Hepatocyte (in vitro differentiated cells): Measurements from ENCODE around the gene FKTN. TPM values are rescaled to one million over a fixed set of nuclear protein-coding genes. Genes with fewer than 3 reads are reported as not detected.

Source experiments
- DNase-seq: peaks from one replicate; pipeline ENCODE4 v3.0.0-alpha.2; 2016; ENCODE audit warnings: low spot score
- H2AFZ ChIP-seq: fragments of 200-600 bp; sonication (generic); 2 replicates; pipeline ENCODE4 v1.6.0; 2016; ENCODE audit warnings: antibody characterized with exemption, mild to moderate bottlenecking
- H3K27ac ChIP-seq: fragments of 200-600 bp; sonication (generic); 2 replicates; pipeline ENCODE4 v1.5.1; 2016; ENCODE audit warnings: mild to moderate bottlenecking
- H3K27me3 ChIP-seq: fragments of 200-600 bp; sonication (generic); 2 replicates; pipeline ENCODE4 v1.6.1; 2016
- H3K36me3 ChIP-seq: fragments of 200-600 bp; sonication (generic); replicated peaks from 2 replicates; pipeline ENCODE4 v1.5.1; 2016; ENCODE audit warnings: low read depth; ENCODE audit not compliant: insufficient read depth
- H3K4me1 ChIP-seq: fragments of 200-600 bp; sonication (generic); 2 replicates; pipeline ENCODE4 v1.5.1; 2016; ENCODE audit warnings: mild to moderate bottlenecking, moderate library complexity; ENCODE audit not compliant: insufficient read depth
- H3K4me2 ChIP-seq: fragments of 200-600 bp; sonication (generic); 2 replicates; pipeline ENCODE4 v1.6.0; 2016
- H3K4me3 ChIP-seq: fragments of 200-600 bp; sonication (generic); 2 replicates; pipeline ENCODE4 v1.5.1; 2016; ENCODE audit warnings: mild to moderate bottlenecking
- H3K79me2 ChIP-seq: fragments of 200-600 bp; sonication (generic); 2 replicates; pipeline ENCODE4 v1.6.0; 2017; ENCODE audit warnings: mild to moderate bottlenecking
- H3K9me2 ChIP-seq: fragments of 200-600 bp; sonication (generic); replicated peaks from 2 replicates; pipeline ENCODE4 v1.6.0; 2017; ENCODE audit warnings: mild to moderate bottlenecking; ENCODE audit not compliant: insufficient read depth
- H3K9me3 ChIP-seq: fragments of 200-600 bp; sonication (generic); 2 replicates; pipeline ENCODE4 v1.5.1; 2016; ENCODE audit warnings: low read depth, mild to moderate bottlenecking
- H4K20me1 ChIP-seq: fragments of 200-600 bp; sonication (generic); 2 replicates; pipeline ENCODE4 v1.6.0; 2016; ENCODE audit warnings: mild to moderate bottlenecking; ENCODE audit not compliant: insufficient read depth, poor library complexity, severe bottlenecking
- CTCF ChIP-seq: fragments of 200-600 bp; sonication (generic); IDR thresholded peaks from 2 replicates; pipeline ENCODE4 v1.5.1; 2016; ENCODE audit warnings: antibody characterized with exemption, mild to moderate bottlenecking; ENCODE audit not compliant: poor library complexity
- EZH2 ChIP-seq: fragments of 200-600 bp; sonication (generic); IDR thresholded peaks from 2 replicates; pipeline ENCODE4 v1.6.1; 2016; ENCODE audit warnings: antibody characterized with exemption, mild to moderate bottlenecking, borderline replicate concordance
- EZH2phosphoT487 ChIP-seq: fragments of 200-600 bp; sonication (generic); IDR thresholded peaks from one replicate; pipeline ENCODE4 v1.6.1; 2018; ENCODE audit warnings: antibody characterized with exemption, mild to moderate bottlenecking, low read depth, moderate library complexity; ENCODE audit not compliant: unreplicated experiment, severe bottlenecking
- WGBS: methylation state at CpG from one replicate; pipeline ENCODE4 v1.1.6; 2016; ENCODE audit warnings: low lambda C conversion rate; ENCODE audit errors: missing lambda C conversion rate; 5-methylcytosine and 5-hydroxymethylcytosine counted together
- polyA plus RNA-seq: library from polyadenylated mRNA; unstranded; fragments of >200 nt; fragmentation: Nextera tagmentation; extraction: Ambion mirVana; gene quantifications from 2 replicates; pipeline ENCODE4 v1.2.1, GENCODE V29; 2016
- total RNA-seq: library from RNA; depleted of rRNA; stranded (reverse); fragments of >200 nt; gene quantifications from 2 replicates; pipeline ENCODE4 v1.2.3, GENCODE V29; 2014

Gene FKTN
- 27.1 and 37.2 TPM in 2 replicates for total RNA-seq
- polyA plus RNA-seq, result 1.8 and 4.8 TPM in 2 replicates

DNA sequence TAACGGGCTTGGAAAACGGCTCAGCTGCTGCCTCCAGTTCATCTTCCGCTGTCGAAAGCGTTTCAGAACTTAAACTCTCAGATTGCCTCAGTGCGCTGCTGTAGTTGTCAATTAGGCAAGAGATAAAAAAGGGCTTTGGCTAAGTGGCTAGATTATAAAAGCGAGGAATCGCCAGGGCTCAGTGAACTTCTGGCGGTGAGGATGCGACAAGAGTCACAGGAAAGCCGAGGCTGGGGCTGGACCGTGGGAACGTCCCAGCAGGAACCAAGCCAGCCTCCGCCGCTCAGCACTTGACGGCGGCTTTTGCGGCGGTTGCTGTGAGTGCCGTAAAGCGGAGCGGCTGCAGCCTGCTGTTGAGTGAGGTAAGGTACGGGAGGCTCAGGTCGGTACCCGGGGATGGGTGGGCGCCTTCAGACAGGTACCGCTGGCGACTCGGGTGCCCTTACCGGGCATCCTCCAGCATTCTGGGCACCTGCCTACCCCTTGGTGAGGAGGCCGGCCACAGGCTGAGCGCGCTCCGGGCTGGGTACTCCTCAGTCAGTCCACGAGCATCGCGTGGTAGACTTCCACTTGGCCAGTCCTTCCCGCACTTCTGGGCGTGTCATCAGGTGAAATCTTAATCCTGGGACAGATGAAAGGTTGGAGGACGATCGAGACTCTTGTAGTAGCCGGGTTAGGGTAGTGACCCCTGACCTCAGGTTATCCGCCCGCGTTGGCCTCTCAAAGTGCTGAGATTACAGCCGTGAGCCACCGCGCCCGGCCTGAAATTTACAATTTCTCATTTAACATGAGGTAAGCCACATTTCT, at the start of gene FKTN:
TSS of gene FKTN (plus strand) at position 328 of the 807 bp plus-strand sequence. CDS start 16,902 bp downstream, outside the sequence.
- peaks cover 16% of the 10 kb centered on the region for H3K79me2 ChIP-seq
- DNase-seq, result peak; percentile 93
- H3K27me3 ChIP-seq, result no peaks in the 10 kb centered on the region
- WGBS, result 3% methylated on average over 49 of the region's 49 CpGs
- H3K9me3 ChIP-seq, result no peaks in the 10 kb centered on the region
- H3K9me2 ChIP-seq, result no peaks in the 10 kb centered on the region
- peak within 1 kb of the TSS; percentile 80 for H3K4me2 ChIP-seq
- no peak for TF ChIP-seq EZH2phosphoT487
- TF ChIP-seq EZH2, result no peak
- no peak for TF ChIP-seq CTCF
- no peaks in the 10 kb centered on the region for H3K36me3 ChIP-seq
- peak within 1 kb of the TSS; percentile 17 for H3K27ac ChIP-seq
- H3K4me3 ChIP-seq, result peak within 1 kb of the TSS; percentile 84
- peaks cover 7% of the 10 kb centered on the region for H3K4me1 ChIP-seq
- no peaks in the 10 kb centered on the region for H4K20me1 ChIP-seq
- H2AFZ ChIP-seq, result peak within 1 kb of the TSS; percentile 95

DNA sequence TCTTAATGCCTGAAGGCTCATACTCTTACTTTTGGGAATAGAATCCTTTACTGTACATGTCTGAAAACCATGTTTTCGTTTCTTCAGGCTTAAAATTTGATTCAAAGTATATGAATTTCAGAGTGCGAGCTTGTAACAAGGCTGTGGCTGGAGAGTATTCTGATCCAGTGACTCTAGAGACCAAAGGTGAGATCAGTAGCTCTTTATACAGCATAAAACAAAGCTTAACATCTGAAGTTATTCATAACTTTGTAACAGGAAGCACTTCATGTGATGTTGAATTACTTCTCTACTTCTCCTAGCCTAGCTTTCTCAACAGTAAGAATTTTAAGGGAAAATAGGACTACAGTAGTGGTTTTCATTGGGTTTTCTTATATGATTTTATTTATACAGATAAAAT, 49.4 kb upstream of the FKTN start:
- H3K27me3 ChIP-seq, result no peaks in the 10 kb centered on the region
- no peak for DNase-seq
- no peak for TF ChIP-seq EZH2phosphoT487
- no peak for TF ChIP-seq CTCF
- no peak for TF ChIP-seq EZH2
- no peaks in the 10 kb centered on the region for H3K4me1 ChIP-seq
- no peak overlapping the region for H3K4me3 ChIP-seq
- H3K79me2 ChIP-seq, result no peaks in the 10 kb centered on the region
- no peaks in the 10 kb centered on the region for H3K36me3 ChIP-seq
- H3K9me2 ChIP-seq, result no peaks in the 10 kb centered on the region
- no peak overlapping the region for H2AFZ ChIP-seq
- H4K20me1 ChIP-seq, result no peaks in the 10 kb centered on the region
- no peak overlapping the region for H3K4me2 ChIP-seq
- H3K27ac ChIP-seq, result no peak overlapping the region
- H3K9me3 ChIP-seq, result no peaks in the 10 kb centered on the region
- WGBS, result 97% methylated on average over 2 of the region's 2 CpGs

- no peak overlapping the region for H3K4me3 ChIP-seq
- H3K4me2 ChIP-seq, result no peak overlapping the region
- 97% methylated on average over 1 of the region's 1 CpG for WGBS
- H3K9me3 ChIP-seq, result no peaks in the 10 kb centered on the region
- no peaks in the 10 kb centered on the region for H4K20me1 ChIP-seq
- no peak for TF ChIP-seq EZH2phosphoT487
- TF ChIP-seq CTCF, result no peak
- no peak for TF ChIP-seq EZH2
- DNase-seq, result no peak
- H3K27ac ChIP-seq, result no peak overlapping the region
- no peaks in the 10 kb centered on the region for H3K27me3 ChIP-seq
- no peaks in the 10 kb centered on the region for H3K4me1 ChIP-seq
- H3K36me3 ChIP-seq, result no peaks in the 10 kb centered on the region
- H3K79me2 ChIP-seq, result no peaks in the 10 kb centered on the region
- no peak overlapping the region for H2AFZ ChIP-seq
- no peaks in the 10 kb centered on the region for H3K9me2 ChIP-seq
Observed at GRCh38 chr9:105510024-105510423, 47.9 kb upstream of the FKTN start.
